A549 (cell line): Measurements from ENCODE around the gene EPOP. TPM values are rescaled to one million over a fixed set of nuclear protein-coding genes. Genes with fewer than 3 reads are reported as not detected.

Experiments used
- ATAC-seq, 2 experiments: fragments of 200-7000 bp in 1 of 2; fragments of >200 bp in 1 of 2; cut with Nextera tagmentation in 1 of 2; cut with Tn5 transposase in 1 of 2; 3 replicates each; pipeline versions ENCODE4 v1.8.0 to v1.9.1; 2018 to 2020; ENCODE audit warnings: mild to moderate bottlenecking in 1 of 2, moderate library complexity in 1 of 2
- CTCF ChIA-PET: fragments of 300-600 bp; sonication (Branson Sonifier 250); formaldehyde crosslinking; extraction: SDS; loops from one replicate; lab custom pipeline; 2021; ENCODE audit warnings: antibody characterized with exemption, inconsistent platforms; lab: Yijun Ruan, JAX
- POLR2A ChIA-PET: fragments of 350-600 bp; formaldehyde crosslinking; extraction: SDS; loops from one replicate; lab custom pipeline; 2021; ENCODE audit warnings: antibody characterized with exemption, inconsistent platforms; lab: Yijun Ruan, JAX
- DNase-seq, 2 experiments: peaks; one replicate each; pipeline versions ENCODE4 v3.0.0 to v3.0.0-alpha.2; 2011 to 2016; ENCODE audit warnings: low read depth in 1 of 2, low spot score in 1 of 2
- FAIRE-seq: peaks from 2 replicates; lab custom pipeline; 2011; peaks lifted over from hg19 to GRCh38; lab: Jason Lieb, UNC
- H3K27ac ChIP-seq, 2 experiments: fragments of >200 bp; sonication (Bioruptor Twin); formaldehyde crosslinking; 3 replicates each; pipeline ENCODE4 v1.5.1; 2016 to 2017
- H3K4me1 ChIP-seq: fragments of >200 bp; sonication (Bioruptor Twin); formaldehyde crosslinking; 3 replicates; pipeline ENCODE4 v1.6.1; 2016
- H3K4me2 ChIP-seq: fragments of >200 bp; sonication (Bioruptor Twin); formaldehyde crosslinking; 3 replicates; pipeline ENCODE4 v1.6.1; 2016
- H3K4me3 ChIP-seq: fragments of >200 bp; sonication (Bioruptor Twin); formaldehyde crosslinking; 3 replicates; pipeline ENCODE4 v1.5.1; 2016
- H3K9me3 ChIP-seq: fragments of >200 bp; sonication (Bioruptor Twin); formaldehyde crosslinking; 3 replicates; pipeline ENCODE4 v1.6.1; 2016
- ATOH8 ChIP-seq: fragments of 250-450 bp; sonication (Bioruptor Pico); IDR thresholded peaks from 2 replicates; pipeline ENCODE4 v1.5.0; 2020; ENCODE audit warnings: low read depth, mild to moderate bottlenecking, moderate library complexity
- BCL3 ChIP-seq: fragments of >200 bp; sonication (Bioruptor Twin); formaldehyde crosslinking; IDR thresholded peaks from 3 replicates; pipeline ENCODE4 v1.6.1; 2016
- CBX8 ChIP-seq: fragments of 200-600 bp; sonication (generic); IDR thresholded peaks from 2 replicates; pipeline ENCODE4 v1.6.1; 2016
- CTCF ChIP-seq: fragments of >200 bp; sonication (Bioruptor Twin); formaldehyde crosslinking; IDR thresholded peaks from 3 replicates; pipeline ENCODE4 v1.5.1; 2016
- E2F6 ChIP-seq: IDR thresholded peaks from 2 replicates; pipeline ENCODE4 v1.6.1; 2012; ENCODE audit warnings: low read depth, borderline replicate concordance
- EHMT2 ChIP-seq: fragments of 200-600 bp; sonication (generic); IDR thresholded peaks from 2 replicates; pipeline ENCODE4 v1.6.1; 2016; ENCODE audit warnings: antibody characterized with exemption, low read depth, mild to moderate bottlenecking, moderate library complexity
- EP300 ChIP-seq, 2 experiments: fragments of >200 bp; sonication (Bioruptor Twin); formaldehyde crosslinking; IDR thresholded peaks; 2 replicates in 1 of 2; 3 replicates in 1 of 2; pipeline ENCODE4 v1.6.1; 2016 to 2017
- ESRRA ChIP-seq: fragments of 150-350 bp; IDR thresholded peaks from 2 replicates; pipeline ENCODE4 v1.6.1; 2014; ENCODE audit warnings: mild to moderate bottlenecking, low read length, borderline replicate concordance
- FOSL2 ChIP-seq, 2 experiments: fragments of 450-650 bp in 1 of 2; fragments of >200 bp in 1 of 2; sonication (Bioruptor Twin) in 1 of 2; formaldehyde crosslinking; IDR thresholded peaks; 2 replicates each; pipeline versions ENCODE4 v1.5.0 to v1.6.1; 2016 to 2020; ENCODE audit warnings: mild to moderate bottlenecking in 1 of 2, moderate library complexity in 1 of 2
- FOXS1 ChIP-seq: fragments of 250-450 bp; sonication (Bioruptor Pico); IDR thresholded peaks from 2 replicates; pipeline ENCODE4 v1.5.0; 2020; ENCODE audit warnings: mild to moderate bottlenecking, moderate library complexity
- HDAC2 ChIP-seq: fragments of 200-600 bp; sonication (generic); IDR thresholded peaks from 2 replicates; pipeline ENCODE4 v1.6.1; 2016
- HMGXB4 ChIP-seq: fragments of 250-450 bp; sonication (Bioruptor Pico); IDR thresholded peaks from 2 replicates; pipeline ENCODE4 v1.5.0; 2021; ENCODE audit warnings: mild to moderate bottlenecking, moderate library complexity, borderline replicate concordance
- HOXA7 ChIP-seq: fragments of 250-450 bp; sonication (Bioruptor Pico); IDR thresholded peaks from 2 replicates; pipeline ENCODE4 v1.5.0; 2020; ENCODE audit warnings: mild to moderate bottlenecking, moderate library complexity
- HOXB13 ChIP-seq: fragments of 250-450 bp; sonication (Bioruptor Pico); IDR thresholded peaks from 2 replicates; pipeline ENCODE4 v1.5.0; 2020; ENCODE audit warnings: low read depth, mild to moderate bottlenecking, moderate library complexity
- KDM1A ChIP-seq: fragments of 200-600 bp; sonication (generic); IDR thresholded peaks from 2 replicates; pipeline ENCODE4 v1.6.1; 2016; ENCODE audit warnings: low read depth, mild to moderate bottlenecking
- MAFK ChIP-seq: fragments of 450-650 bp; IDR thresholded peaks from 2 replicates; pipeline ENCODE4 v1.6.1; 2014; ENCODE audit not compliant: partially characterized antibody
- MAX ChIP-seq: IDR thresholded peaks from 2 replicates; pipeline ENCODE4 v1.6.1; 2012
- PHF8 ChIP-seq: fragments of 200-600 bp; sonication (generic); IDR thresholded peaks from 2 replicates; pipeline ENCODE4 v1.6.1; 2016; ENCODE audit warnings: low read depth, mild to moderate bottlenecking, antibody characterized with exemption, moderate library complexity, borderline replicate concordance
- RAD21 ChIP-seq, 2 experiments: fragments of >200 bp in 1 of 2; sonication (Bioruptor Twin) in 1 of 2; formaldehyde crosslinking in 1 of 2; IDR thresholded peaks in 1 of 2; conservative IDR thresholded peaks in 1 of 2; 2 replicates in 1 of 2; 3 replicates in 1 of 2; pipeline ENCODE4 v1.6.1; 2012 to 2018; ENCODE audit warnings: inconsistent platforms in 1 of 2
- RARB ChIP-seq: fragments of 250-450 bp; sonication (Bioruptor Pico); IDR thresholded peaks from 2 replicates; pipeline ENCODE4 v1.8.0; 2021; ENCODE audit warnings: mild to moderate bottlenecking, moderate library complexity
- RCOR1 ChIP-seq: fragments of 150-350 bp; IDR thresholded peaks from 2 replicates; pipeline ENCODE4 v1.6.1; 2014; ENCODE audit warnings: antibody characterized with exemption, low read length, low read depth
- SREBF2 ChIP-seq: fragments of 450-650 bp; IDR thresholded peaks from 2 replicates; pipeline ENCODE4 v1.6.1; 2014; ENCODE audit warnings: mild to moderate bottlenecking, moderate library complexity
- WGBS: methylation state at CpG from one replicate; pipeline ENCODE4 v1.1.6; 2017; ENCODE audit errors: missing lambda C conversion rate; 5-methylcytosine and 5-hydroxymethylcytosine counted together
- polyA plus RNA-seq, 4 experiments: library from polyadenylated mRNA; depleted of rRNA in 3 of 4; stranded (reverse); fragments of >200 nt; fragmentation: RNase III in 1 of 4; extraction: RNeasy Plus Mini Kit Qiagen cat#74134 plus additional on column Dnase treatment in 1 of 4; gene quantifications; 2 replicates in 3 of 4; 3 replicates in 1 of 4; pipeline ENCODE4 v1.2.3, GENCODE V29; 2011 to 2017

EPOP gene
- polyA plus RNA-seq, 2 of the 4 experiments (the other 2 are of a cell fraction), result 5.1 to 12.1 TPM

GRCh38 chr17:38656959-38657823, 17.6 kb downstream of the EPOP start:
- ATAC-seq, result no peak
- no peak overlapping the region for H3K4me2 ChIP-seq
- POLR2A ChIA-PET, result no interaction called here
- no peak for TF ChIP-seq HOXB13 (CRISPR knock-in tag)
- TF ChIP-seq RCOR1, result no peak
- TF ChIP-seq ATOH8 (CRISPR knock-in tag), result no peak
- TF ChIP-seq CBX8, result no peak
- no peak for TF ChIP-seq FOSL2 (IDR thresholded peaks at IDR 0.05)
- TF ChIP-seq FOSL2 (CRISPR knock-in tag; IDR thresholded peaks at IDR 0.05), result no peak
- TF ChIP-seq CTCF, result no peak
- no peak for TF ChIP-seq MAFK
- no peak for TF ChIP-seq HMGXB4
- no peak for TF ChIP-seq SREBF2
- TF ChIP-seq PHF8, result no peak
- no peak for TF ChIP-seq EP300 (IDR thresholded peaks at IDR 0.05)
- no peak overlapping the region for H3K27ac ChIP-seq
- no peak overlapping the region for H3K4me3 ChIP-seq
- CTCF ChIA-PET, result interaction anchor here (1.0 to 26.0 kb wide), 6 partner anchors 8 to 165 kb away, joined by 4 to 435 read pairs (median 74); partner anchors contain the start of genes EPOP and SRCIN1
- no peaks in the 10 kb centered on the region for H3K4me1 ChIP-seq
- FAIRE-seq, result no peak
- 78% methylated on average over 27 of the region's 27 CpGs for whole genome bisulfite sequencing
- H3K9me3 ChIP-seq, result no peaks in the 10 kb centered on the region
- no peak for DNase-seq

GRCh38 chr17:38654411-38655398, 20.1 kb downstream of the EPOP start:
- DNase-seq (no peak), ATAC-seq (no peak), FAIRE-seq (no peak)
- H3K27ac ChIP-seq, result no peak overlapping the region
- H3K4me1 ChIP-seq, result no peaks in the 10 kb centered on the region
- no peak overlapping the region for H3K4me3 ChIP-seq
- no peak overlapping the region for H3K4me2 ChIP-seq
- CTCF ChIA-PET, result interaction anchor here (0.6 to 26.0 kb wide), 13 partner anchors 11 to 146 kb away, joined by 3 to 435 read pairs (median 3); partner anchors contain the start of gene SRCIN1
- 60% methylated on average over 21 of the region's 21 CpGs for WGBS
- no peak for TF ChIP-seq KDM1A
- TF ChIP-seq HMGXB4, result no peak
- TF ChIP-seq HOXA7 (CRISPR knock-in tag), result no peak
- TF ChIP-seq HDAC2, result no peak
- TF ChIP-seq EHMT2, result no peak
- TF ChIP-seq BCL3, result no peak
- no peak for TF ChIP-seq ESRRA
- TF ChIP-seq RARB, result no peak
- TF ChIP-seq E2F6, result no peak
- no peak for TF ChIP-seq FOXS1 (CRISPR knock-in tag)
- TF ChIP-seq RAD21 (conservative IDR thresholded peaks at IDR 0.05 in 1 of 2, IDR thresholded peaks at IDR 0.05 in 1 of 2), result no peak
- no peak for TF ChIP-seq MAX
- no peaks in the 10 kb centered on the region for H3K9me3 ChIP-seq
- POLR2A ChIA-PET, result no interaction called here
